ENCODE measurements around the gene MROH8. TPM values are rescaled to one million over a fixed set of nuclear protein-coding genes. Genes with fewer than 3 reads are reported as not detected.
A peak's percentile ranks its signal among the peaks of the same experiment; 100 is the strongest.

Gene MROH8
- 1.6 TPM for total RNA-seq

- ATAC-seq, result peak; percentile 98
Observed at GRCh38 chr20:37178839-37179682, at the start of gene MROH8, which contains the start of gene RPN2. Gene MROH8, minus strand, starts transcription at chr20:37179548. Gene RPN2, plus strand, starts transcription at chr20:37179330. Its CDS starts 27 bp downstream, at chr20:37179357.

- no peak for ATAC-seq
Observed at GRCh38 chr20:37228656-37229055, 49.3 kb upstream of the MROH8 start.

GRCh38 chr20:37228082-37228481 lies 48.7 kb upstream of the MROH8 start:
- no peak for ATAC-seq

GRCh38 chr20:37226889-37227288 lies 47.5 kb upstream of the MROH8 start:
- no peak for ATAC-seq

- ATAC-seq, result no peak
Observed at GRCh38 chr20:37225146-37225545, 45.8 kb upstream of the MROH8 start.

- peak; percentile 76 for ATAC-seq
Observed at GRCh38 chr20:37223053-37223452, 43.7 kb upstream of the MROH8 start.

- no peak for ATAC-seq
Observed at GRCh38 chr20:37222086-37222485, 42.7 kb upstream of the MROH8 start.

GRCh38 chr20:37220731-37221130 lies 41.4 kb upstream of the MROH8 start:
- ATAC-seq, result no peak

GRCh38 chr20:37219751-37220668 lies 40.7 kb upstream of the MROH8 start:
- ATAC-seq, result no peak

GRCh38 chr20:37218976-37219375 lies 39.6 kb upstream of the MROH8 start:
- ATAC-seq, result no peak

GRCh38 chr20:37218441-37218840 lies 39.1 kb upstream of the MROH8 start:
- ATAC-seq, result no peak

GRCh38 chr20:37209661-37210314 lies 30.4 kb upstream of the MROH8 start:
- peak; percentile 80 for ATAC-seq

- ATAC-seq, result no peak
Observed at GRCh38 chr20:37209193-37209592, 29.8 kb upstream of the MROH8 start.

- no peak for ATAC-seq
Observed at GRCh38 chr20:37207171-37207570, 27.8 kb upstream of the MROH8 start.

- ATAC-seq, result no peak
Observed at GRCh38 chr20:37205794-37206193, 26.4 kb upstream of the MROH8 start.

- ATAC-seq, result no peak
Observed at GRCh38 chr20:37205130-37205529, 25.8 kb upstream of the MROH8 start.

GRCh38 chr20:37204056-37204455 lies 24.7 kb upstream of the MROH8 start:
- no peak for ATAC-seq

- ATAC-seq, result peak; percentile 59
Observed at GRCh38 chr20:37202267-37202943, 23.1 kb upstream of the MROH8 start.

- ATAC-seq, result no peak
Observed at GRCh38 chr20:37201827-37202162, 22.4 kb upstream of the MROH8 start.

GRCh38 chr20:37200926-37201826 lies 21.8 kb upstream of the MROH8 start:
- no peak for ATAC-seq

- ATAC-seq, result no peak
Observed at GRCh38 chr20:37200376-37200775, 21.0 kb upstream of the MROH8 start.

All from esophagus mucosa (tissue), 1 donor.